PC-3 (cell line): Measurements from ENCODE around the gene IL17D.

Experiments used
- EZH2 ChIP-seq: fragments of 300-600 bp; sonication (generic); IDR thresholded peaks from one replicate; pipeline ENCODE4 v1.6.1; 2017; ENCODE audit warnings: antibody characterized with exemption, mild to moderate bottlenecking, low read length; ENCODE audit not compliant: unreplicated experiment
- TF ChIP-seq, protein P1 (sequence below): fragments of 300-600 bp; sonication (generic); conservative IDR thresholded peaks from 2 replicates; pipeline ENCODE4 v1.5.1; 2017; ENCODE audit warnings: antibody characterized with exemption, low read depth, mild to moderate bottlenecking, low read length

DNA sequence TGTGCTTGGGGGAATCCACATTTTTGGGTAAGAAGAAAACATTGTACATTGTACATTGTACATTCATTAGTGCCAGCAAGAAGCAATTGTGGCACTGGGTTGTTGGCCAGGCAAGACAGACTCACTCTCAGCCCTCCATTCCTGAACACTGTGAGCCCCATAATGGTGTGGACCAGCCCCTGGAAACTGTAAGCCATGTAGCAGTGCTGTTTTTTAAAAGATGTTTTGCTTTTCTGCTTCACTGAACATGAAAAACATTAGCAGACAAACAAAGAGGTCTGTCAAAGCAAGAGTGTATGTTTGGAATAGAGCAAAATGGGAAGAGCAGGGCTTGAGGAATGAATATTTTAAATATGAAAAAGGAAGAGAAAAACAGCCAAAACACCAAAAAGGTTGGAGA lies 39.1 kb upstream of the IL17D start:
- TF ChIP-seq, protein P1, sequence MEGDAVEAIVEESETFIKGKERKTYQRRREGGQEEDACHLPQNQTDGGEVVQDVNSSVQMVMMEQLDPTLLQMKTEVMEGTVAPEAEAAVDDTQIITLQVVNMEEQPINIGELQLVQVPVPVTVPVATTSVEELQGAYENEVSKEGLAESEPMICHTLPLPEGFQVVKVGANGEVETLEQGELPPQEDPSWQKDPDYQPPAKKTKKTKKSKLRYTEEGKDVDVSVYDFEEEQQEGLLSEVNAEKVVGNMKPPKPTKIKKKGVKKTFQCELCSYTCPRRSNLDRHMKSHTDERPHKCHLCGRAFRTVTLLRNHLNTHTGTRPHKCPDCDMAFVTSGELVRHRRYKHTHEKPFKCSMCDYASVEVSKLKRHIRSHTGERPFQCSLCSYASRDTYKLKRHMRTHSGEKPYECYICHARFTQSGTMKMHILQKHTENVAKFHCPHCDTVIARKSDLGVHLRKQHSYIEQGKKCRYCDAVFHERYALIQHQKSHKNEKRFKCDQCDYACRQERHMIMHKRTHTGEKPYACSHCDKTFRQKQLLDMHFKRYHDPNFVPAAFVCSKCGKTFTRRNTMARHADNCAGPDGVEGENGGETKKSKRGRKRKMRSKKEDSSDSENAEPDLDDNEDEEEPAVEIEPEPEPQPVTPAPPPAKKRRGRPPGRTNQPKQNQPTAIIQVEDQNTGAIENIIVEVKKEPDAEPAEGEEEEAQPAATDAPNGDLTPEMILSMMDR = no peak
- no peak for TF ChIP-seq EZH2
